BLaER1 (cell line): ENCODE results near the gene ARHGEF12.

Source experiments
- H3K27ac ChIP-seq: shearing (Covaris generic); formaldehyde crosslinking; 2 replicates; pipeline ENCODE4 v1.8.1; 2022
- H3K27me3 ChIP-seq: shearing (Covaris generic); formaldehyde crosslinking; 2 replicates; pipeline ENCODE4 v1.8.1; 2022
- H3K36me3 ChIP-seq: shearing (Covaris generic); formaldehyde crosslinking; 2 replicates; pipeline ENCODE4 v1.8.1; 2022
- H3K4me1 ChIP-seq: shearing (Covaris generic); formaldehyde crosslinking; 2 replicates; pipeline ENCODE4 v1.8.1; 2022
- H3K4me2 ChIP-seq: shearing (Covaris generic); formaldehyde crosslinking; 2 replicates; pipeline ENCODE4 v1.8.1; 2022
- H3K4me3 ChIP-seq: shearing (Covaris generic); formaldehyde crosslinking; 2 replicates; pipeline ENCODE4 v1.8.1; 2022
- H3K9ac ChIP-seq: shearing (Covaris generic); formaldehyde crosslinking; 2 replicates; pipeline ENCODE4 v1.8.1; 2022
- H3K9me3 ChIP-seq: shearing (Covaris generic); formaldehyde crosslinking; 2 replicates; pipeline ENCODE4 v1.8.1; 2022
- H4K20me1 ChIP-seq: shearing (Covaris generic); formaldehyde crosslinking; 2 replicates; pipeline ENCODE4 v1.8.1; 2022
- Cebpa-rat ChIP-seq: shearing (Covaris generic); IDR thresholded peaks from 2 replicates; pipeline ENCODE4 v1.8.1; 2022

The ARHGEF12 gene

GRCh38 chr11:120354068-120354467 lies 17.9 kb downstream of the ARHGEF12 start:
- TF ChIP-seq Cebpa-rat, result no peak
- no peaks in the 10 kb centered on the region for H3K4me1 ChIP-seq
- peaks cover 99% of the 10 kb centered on the region for H4K20me1 ChIP-seq
- no peaks in the 10 kb centered on the region for H3K9me3 ChIP-seq
- no peaks in the 10 kb centered on the region for H3K36me3 ChIP-seq
- no peak overlapping the region for H3K4me3 ChIP-seq
- H3K9ac ChIP-seq, result no peak overlapping the region
- H3K4me2 ChIP-seq, result no peak overlapping the region
- no peak overlapping the region for H3K27ac ChIP-seq
- no peaks in the 10 kb centered on the region for H3K27me3 ChIP-seq

GRCh38 chr11:120354779-120355178 lies 18.6 kb downstream of the ARHGEF12 start:
- Histone ChIP-seq H3K4me1 (no peaks in the 10 kb centered on the region), H4K20me1 (peaks cover 99% of the 10 kb centered on the region), H3K4me3 (no peak overlapping the region), H3K36me3 (no peaks in the 10 kb centered on the region), H3K9ac (no peak overlapping the region), H3K4me2 (no peak overlapping the region), H3K27ac (no peak overlapping the region), H3K27me3 (no peaks in the 10 kb centered on the region), H3K9me3 (no peaks in the 10 kb centered on the region)
- no peak for TF ChIP-seq Cebpa-rat

- no peak for TF ChIP-seq Cebpa-rat
- H3K4me1 ChIP-seq, result no peaks in the 10 kb centered on the region
- no peak overlapping the region for H3K27ac ChIP-seq
- H4K20me1 ChIP-seq, result peaks cover 100% of the 10 kb centered on the region
- H3K4me2 ChIP-seq, result no peak overlapping the region
- no peak overlapping the region for H3K9ac ChIP-seq
- H3K36me3 ChIP-seq, result peaks cover 4% of the 10 kb centered on the region; the same call in 1 of the 2 replicates
- H3K27me3 ChIP-seq, result no peaks in the 10 kb centered on the region
- H3K9me3 ChIP-seq, result peaks cover 8% of the 10 kb centered on the region; the same call in 1 of the 2 replicates
- no peak overlapping the region for H3K4me3 ChIP-seq
These were observed 21.4 kb downstream of the ARHGEF12 start for GRCh38 chr11:120357620-120358019.

- H3K27ac ChIP-seq, result no peak overlapping the region
- no peak for TF ChIP-seq Cebpa-rat
- peaks cover 100% of the 10 kb centered on the region for H4K20me1 ChIP-seq
- H3K36me3 ChIP-seq, result peaks cover 4% of the 10 kb centered on the region; the same call in 1 of the 2 replicates
- H3K4me2 ChIP-seq, result no peak overlapping the region
- no peak overlapping the region for H3K9ac ChIP-seq
- peaks cover 8% of the 10 kb centered on the region; the same call in 1 of the 2 replicates for H3K9me3 ChIP-seq
- H3K4me1 ChIP-seq, result no peaks in the 10 kb centered on the region
- H3K27me3 ChIP-seq, result no peaks in the 10 kb centered on the region
- no peak overlapping the region for H3K4me3 ChIP-seq
These were observed 22.5 kb downstream of the ARHGEF12 start for GRCh38 chr11:120358729-120359128.

GRCh38 chr11:120363436-120363835 lies 27.2 kb downstream of the ARHGEF12 start:
- H3K36me3 ChIP-seq, result peaks cover 4% of the 10 kb centered on the region; the same call in 1 of the 2 replicates
- H3K4me1 ChIP-seq, result no peaks in the 10 kb centered on the region
- TF ChIP-seq Cebpa-rat, result no peak
- H3K4me2 ChIP-seq, result no peak overlapping the region
- no peak overlapping the region for H3K9ac ChIP-seq
- no peaks in the 10 kb centered on the region for H3K27me3 ChIP-seq
- H3K27ac ChIP-seq, result no peak overlapping the region
- peaks cover 8% of the 10 kb centered on the region; the same call in 1 of the 2 replicates for H3K9me3 ChIP-seq
- no peak overlapping the region for H3K4me3 ChIP-seq
- peaks cover 100% of the 10 kb centered on the region for H4K20me1 ChIP-seq

- Histone ChIP-seq H3K4me3 (no peak overlapping the region), H3K27ac (no peak overlapping the region), H4K20me1 (peaks cover 100% of the 10 kb centered on the region), H3K27me3 (no peaks in the 10 kb centered on the region), H3K9me3 (peaks cover 5% of the 10 kb centered on the region; the same call in 1 of the 2 replicates), H3K36me3 (peaks cover 4% of the 10 kb centered on the region; the same call in 1 of the 2 replicates), H3K4me1 (no peaks in the 10 kb centered on the region), H3K4me2 (no peak overlapping the region), H3K9ac (no peak overlapping the region)
- no peak for TF ChIP-seq Cebpa-rat
These were observed 29.3 kb downstream of the ARHGEF12 start for GRCh38 chr11:120365512-120365911.

GRCh38 chr11:120372296-120372695 lies 36.1 kb downstream of the ARHGEF12 start:
- H3K4me3 ChIP-seq, result no peak overlapping the region

GRCh38 chr11:120375076-120375475 lies 38.9 kb downstream of the ARHGEF12 start:
- H3K4me2 ChIP-seq, result no peak overlapping the region
- H3K4me3 ChIP-seq, result no peak overlapping the region
- no peak overlapping the region for H3K27ac ChIP-seq
- H3K4me1 ChIP-seq, result peaks cover 23% of the 10 kb centered on the region
- H3K36me3 ChIP-seq, result 0 out of 2 replicates have a peak, but pooled peaks cover 4% of the 10 kb centered on the region
- H3K9me3 ChIP-seq, result peaks cover 16% of the 10 kb centered on the region
- peaks cover 76% of the 10 kb centered on the region for H4K20me1 ChIP-seq
- no peaks in the 10 kb centered on the region for H3K27me3 ChIP-seq
- no peak overlapping the region for H3K9ac ChIP-seq
- no peak for TF ChIP-seq Cebpa-rat

More at GRCh38 chr11:120372296-120372695, 36.1 kb downstream of the ARHGEF12 start:
- H3K36me3 ChIP-seq, result 0 out of 2 replicates have a peak, but pooled peaks cover 2% of the 10 kb centered on the region
- peaks cover 2% of the 10 kb centered on the region for H3K9me3 ChIP-seq
- H3K4me1 ChIP-seq, result peaks cover 23% of the 10 kb centered on the region
- H3K27ac ChIP-seq, result no peak overlapping the region
- H3K27me3 ChIP-seq, result no peaks in the 10 kb centered on the region
- no peak overlapping the region for H3K9ac ChIP-seq
- no peak overlapping the region for H3K4me2 ChIP-seq
- H4K20me1 ChIP-seq, result peaks cover 92% of the 10 kb centered on the region
- no peak for TF ChIP-seq Cebpa-rat

GRCh38 chr11:120376547-120377182 lies 40.5 kb downstream of the ARHGEF12 start:
- Histone ChIP-seq H3K4me2 (no peak overlapping the region), H4K20me1 (peaks cover 76% of the 10 kb centered on the region), H3K4me1 (peaks cover 23% of the 10 kb centered on the region), H3K36me3 (0 out of 2 replicates have a peak, but pooled peaks cover 4% of the 10 kb centered on the region), H3K4me3 (no peak overlapping the region), H3K9ac (no peak overlapping the region), H3K27me3 (no peaks in the 10 kb centered on the region), H3K27ac (no peak overlapping the region), H3K9me3 (peaks cover 16% of the 10 kb centered on the region)
- TF ChIP-seq Cebpa-rat, result no peak

- Histone ChIP-seq H3K36me3 (0 out of 2 replicates have a peak, but pooled peaks cover 4% of the 10 kb centered on the region), H3K9ac (no peak overlapping the region), H4K20me1 (peaks cover 67% of the 10 kb centered on the region), H3K27me3 (no peaks in the 10 kb centered on the region), H3K4me2 (no peak overlapping the region), H3K9me3 (peaks cover 30% of the 10 kb centered on the region), H3K27ac (no peak overlapping the region), H3K4me3 (no peak overlapping the region), H3K4me1 (peaks cover 14% of the 10 kb centered on the region)
- TF ChIP-seq Cebpa-rat, result no peak
These were observed 42.3 kb downstream of the ARHGEF12 start for GRCh38 chr11:120378474-120378873.
